ENCODE data around the gene CIDEA. TPM values are rescaled to one million over a fixed set of nuclear protein-coding genes. Genes with fewer than 3 reads are reported as not detected.

Gene CIDEA
- total RNA-seq, 1 experiment from 2014 or later, result not detected

DNA sequence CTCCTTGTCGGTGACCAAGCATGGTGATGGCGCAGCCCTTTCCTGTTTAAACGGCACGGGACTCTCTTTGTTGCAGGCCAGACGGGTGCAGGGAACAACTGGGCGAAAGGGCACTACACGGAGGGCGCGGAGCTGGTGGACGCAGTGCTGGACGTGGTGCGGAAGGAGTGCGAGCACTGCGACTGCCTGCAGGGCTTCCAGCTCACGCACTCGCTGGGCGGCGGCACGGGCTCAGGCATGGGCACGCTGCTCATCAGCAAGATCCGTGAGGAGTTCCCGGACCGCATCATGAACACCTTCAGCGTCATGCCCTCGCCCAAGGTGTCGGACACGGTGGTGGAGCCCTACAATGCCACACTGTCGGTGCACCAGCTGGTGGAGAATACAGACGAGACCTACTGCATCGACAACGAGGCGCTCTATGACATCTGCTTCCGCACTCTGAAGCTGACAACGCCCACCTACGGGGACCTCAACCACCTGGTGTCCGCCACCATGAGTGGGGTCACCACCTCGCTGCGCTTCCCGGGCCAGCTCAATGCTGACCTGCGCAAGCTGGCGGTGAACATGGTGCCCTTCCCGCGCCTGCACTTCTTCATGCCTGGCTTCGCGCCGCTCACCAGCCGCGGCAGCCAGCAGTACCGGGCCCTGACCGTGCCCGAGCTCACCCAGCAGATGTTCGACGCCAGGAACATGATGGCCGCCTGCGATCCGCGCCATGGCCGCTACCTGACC is 71.0 kb downstream of the CIDEA start:
- peaks cover 13% of the 10 kb centered on the region; the same call in 1 of the 2 replicates for H4K20me1 ChIP-seq (ENCODE audit: insufficient read depth, low read depth, low read length)
- H2AFZ ChIP-seq (ENCODE audit: low read length), result no peak overlapping the region
- no peak overlapping the region for H3K4me2 ChIP-seq (ENCODE audit: low read depth, low read length, poor library complexity, severe bottlenecking)
- no peaks in the 10 kb centered on the region for H3K27me3 ChIP-seq (ENCODE audit: low read length)
- peaks cover 3% of the 10 kb centered on the region; the same call in 1 of the 2 replicates for H3K79me2 ChIP-seq (ENCODE audit: low read length)
- DNase-seq, result no peak
- H3K9me2 ChIP-seq (replicated peaks; ENCODE audit: insufficient read depth, low read length), result no peaks in the 10 kb centered on the region
- no peak overlapping the region for H3K4me3 ChIP-seq (ENCODE audit: low read length)
- peaks cover 27% of the 10 kb centered on the region; the same call in 1 of the 2 replicates for H3K36me3 ChIP-seq (ENCODE audit: insufficient read depth, low read length)
- no peaks in the 10 kb centered on the region for H3K9me3 ChIP-seq (ENCODE audit: low read length)
- H3K27ac ChIP-seq (ENCODE audit: low read length), result no peak overlapping the region
- no peak overlapping the region for H3K9ac ChIP-seq (ENCODE audit: low read length)
- peaks cover 15% of the 10 kb centered on the region for H3K4me1 ChIP-seq (ENCODE audit: low read length)

- H3K4me1 ChIP-seq (ENCODE audit: low read length), result peaks cover 15% of the 10 kb centered on the region
- H3K9me3 ChIP-seq (ENCODE audit: low read length), result no peaks in the 10 kb centered on the region
- no peaks in the 10 kb centered on the region for H3K9me2 ChIP-seq (replicated peaks; ENCODE audit: insufficient read depth, low read length)
- no peak overlapping the region for H3K4me3 ChIP-seq (ENCODE audit: low read length)
- no peak overlapping the region for H2AFZ ChIP-seq (ENCODE audit: low read length)
- H3K27ac ChIP-seq (ENCODE audit: low read length), result no peak overlapping the region
- H3K27me3 ChIP-seq (ENCODE audit: low read length), result no peaks in the 10 kb centered on the region
- H3K79me2 ChIP-seq (ENCODE audit: low read length), result peaks cover 4% of the 10 kb centered on the region; the same call in 1 of the 2 replicates
- no peak for DNase-seq
- H3K36me3 ChIP-seq (ENCODE audit: insufficient read depth, low read length), result peaks cover 27% of the 10 kb centered on the region; the same call in 1 of the 2 replicates
- peaks cover 12% of the 10 kb centered on the region; the same call in 1 of the 2 replicates for H4K20me1 ChIP-seq (ENCODE audit: insufficient read depth, low read depth, low read length)
- H3K9ac ChIP-seq (ENCODE audit: low read length), result no peak overlapping the region
- H3K4me2 ChIP-seq (ENCODE audit: low read depth, low read length, poor library complexity, severe bottlenecking), result no peak overlapping the region
Measured at GRCh38 chr18:12325726-12326245, 71.6 kb downstream of the CIDEA start.

GRCh38 chr18:12326711-12327460 is 72.7 kb downstream of the CIDEA start:
- H4K20me1 ChIP-seq (ENCODE audit: insufficient read depth, low read depth, low read length), result peaks cover 9% of the 10 kb centered on the region; the same call in 1 of the 2 replicates
- DNase-seq, result no peak
- peaks cover 8% of the 10 kb centered on the region; the same call in 1 of the 2 replicates for H3K79me2 ChIP-seq (ENCODE audit: low read length)
- no peaks in the 10 kb centered on the region for H3K9me2 ChIP-seq (replicated peaks; ENCODE audit: insufficient read depth, low read length)
- no peaks in the 10 kb centered on the region for H3K9me3 ChIP-seq (ENCODE audit: low read length)
- no peaks in the 10 kb centered on the region for H3K27me3 ChIP-seq (ENCODE audit: low read length)
- H3K4me2 ChIP-seq (ENCODE audit: low read depth, low read length, poor library complexity, severe bottlenecking), result no peak overlapping the region
- H2AFZ ChIP-seq (ENCODE audit: low read length), result no peak overlapping the region
- no peak overlapping the region for H3K27ac ChIP-seq (ENCODE audit: low read length)
- no peak overlapping the region for H3K4me3 ChIP-seq (ENCODE audit: low read length)
- peaks cover 27% of the 10 kb centered on the region; the same call in 1 of the 2 replicates for H3K36me3 ChIP-seq (ENCODE audit: insufficient read depth, low read length)
- H3K4me1 ChIP-seq (ENCODE audit: low read length), result peaks cover 15% of the 10 kb centered on the region
- no peak overlapping the region for H3K9ac ChIP-seq (ENCODE audit: low read length)

Small RNAs within 50 kb of the gene (small RNA-seq; reads per million reads assigned to genes)
- not detected for gene RNU6-170P

Other genes starting within 250 kb of the CIDEA start
- gene ANKRD62, start 160.5 kb upstream of the CIDEA start, total RNA-seq (2014; rRNA removed; shearing (Covaris generic); ENCODE audit: low replicate concordance), result not detected in 2 replicates
- gene TUBB6, start 53.9 kb downstream of the CIDEA start, total RNA-seq (2014; rRNA removed; shearing (Covaris generic); ENCODE audit: low replicate concordance), result 0.48 TPM in 1 of 2 replicates, not detected in the other
- gene AFG3L2, start 122.9 kb downstream of the CIDEA start, total RNA-seq (2014; rRNA removed; shearing (Covaris generic); ENCODE audit: low replicate concordance), result 34.2 and 48.8 TPM in 2 replicates
- 2.3 and 5.6 TPM in 2 replicates for gene PRELID3A, start 153.6 kb downstream of the CIDEA start, total RNA-seq (2014; rRNA removed; shearing (Covaris generic); ENCODE audit: low replicate concordance)